ENCODE results near the gene OLA1. TPM values are rescaled to one million over a fixed set of nuclear protein-coding genes. Genes with fewer than 3 reads are reported as not detected.

The OLA1 gene
- polyA plus RNA-seq, 1 donor from 2014 or later = 134 TPM

DNA sequence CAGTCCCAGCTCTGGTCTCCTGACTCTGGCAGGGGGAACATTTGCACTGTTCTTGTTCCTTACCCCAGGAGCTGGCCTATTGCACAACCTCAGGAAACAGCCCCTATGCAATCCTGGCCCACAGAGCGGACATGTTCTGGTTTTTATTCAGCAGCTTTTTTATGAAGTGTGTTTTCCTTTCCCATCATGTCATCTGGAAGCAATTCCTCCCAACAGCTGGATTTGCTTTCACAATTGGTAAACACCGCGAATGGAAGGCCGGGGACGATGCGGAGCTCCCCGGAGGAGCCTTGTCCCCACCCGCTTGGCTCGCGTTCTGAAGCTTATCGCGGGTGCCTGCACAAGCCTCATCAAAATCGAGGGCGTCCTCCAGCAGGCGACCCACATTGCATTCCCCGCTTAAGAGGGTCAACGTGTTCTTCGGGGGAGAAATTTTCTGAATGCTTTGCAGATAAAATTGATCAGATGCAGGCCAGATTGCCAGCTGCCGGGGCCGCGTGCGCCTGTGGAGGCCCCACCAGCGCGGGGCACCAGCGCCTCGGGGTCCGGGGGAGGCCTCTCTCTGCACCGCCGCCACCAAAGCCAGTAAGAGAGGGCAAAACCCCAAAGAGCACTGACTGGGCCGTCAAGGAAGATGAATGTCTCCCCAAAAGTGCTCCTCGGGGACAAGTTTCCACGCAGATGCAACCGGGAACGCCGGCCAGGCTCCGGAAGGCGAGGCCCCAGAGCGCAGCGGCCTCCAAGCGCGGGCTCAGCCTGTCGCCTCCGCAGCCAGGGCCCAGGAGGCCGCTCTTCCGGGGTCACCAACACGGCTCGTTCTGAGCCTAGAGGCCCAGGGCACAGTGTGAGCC, 222.8 kb downstream of the OLA1 start:
- no peaks in the 10 kb centered on the region for H3K79me2 ChIP-seq (replicated peaks; ENCODE audit: insufficient read depth, low read length)
- H3F3A ChIP-seq (ENCODE audit: insufficient read depth, low read length, poor library complexity, severe bottlenecking) = no peaks in the 10 kb centered on the region
- H2AFZ ChIP-seq (ENCODE audit: low read depth, low read length) = no peak overlapping the region
- TF ChIP-seq, protein P1, sequence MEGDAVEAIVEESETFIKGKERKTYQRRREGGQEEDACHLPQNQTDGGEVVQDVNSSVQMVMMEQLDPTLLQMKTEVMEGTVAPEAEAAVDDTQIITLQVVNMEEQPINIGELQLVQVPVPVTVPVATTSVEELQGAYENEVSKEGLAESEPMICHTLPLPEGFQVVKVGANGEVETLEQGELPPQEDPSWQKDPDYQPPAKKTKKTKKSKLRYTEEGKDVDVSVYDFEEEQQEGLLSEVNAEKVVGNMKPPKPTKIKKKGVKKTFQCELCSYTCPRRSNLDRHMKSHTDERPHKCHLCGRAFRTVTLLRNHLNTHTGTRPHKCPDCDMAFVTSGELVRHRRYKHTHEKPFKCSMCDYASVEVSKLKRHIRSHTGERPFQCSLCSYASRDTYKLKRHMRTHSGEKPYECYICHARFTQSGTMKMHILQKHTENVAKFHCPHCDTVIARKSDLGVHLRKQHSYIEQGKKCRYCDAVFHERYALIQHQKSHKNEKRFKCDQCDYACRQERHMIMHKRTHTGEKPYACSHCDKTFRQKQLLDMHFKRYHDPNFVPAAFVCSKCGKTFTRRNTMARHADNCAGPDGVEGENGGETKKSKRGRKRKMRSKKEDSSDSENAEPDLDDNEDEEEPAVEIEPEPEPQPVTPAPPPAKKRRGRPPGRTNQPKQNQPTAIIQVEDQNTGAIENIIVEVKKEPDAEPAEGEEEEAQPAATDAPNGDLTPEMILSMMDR (IDR thresholded peaks at IDR 0.05; ENCODE audit: poor library complexity, severe bottlenecking) = no peak
- TF ChIP-seq SMC3 (conservative IDR thresholded peaks at IDR 0.05; ENCODE audit: poor library complexity) (no peak), EP300 (conservative IDR thresholded peaks at IDR 0.05; ENCODE audit: poor library complexity, severe bottlenecking) (no peak), EZH2 (IDR thresholded peaks at IDR 0.05; ENCODE audit: borderline replicate concordance, insufficient read depth, low read length, poor library complexity, severe bottlenecking) (no peak), MXI1 (conservative IDR thresholded peaks at IDR 0.05; ENCODE audit: poor library complexity, severe bottlenecking) (no peak), TAF1 (IDR thresholded peaks at IDR 0.05; ENCODE audit: low read depth) (no peak), POLR2AphosphoS5 (IDR thresholded peaks at IDR 0.05) (no peak), RAD21 (conservative IDR thresholded peaks at IDR 0.05) (no peak)
- TF ChIP-seq, protein P2, sequence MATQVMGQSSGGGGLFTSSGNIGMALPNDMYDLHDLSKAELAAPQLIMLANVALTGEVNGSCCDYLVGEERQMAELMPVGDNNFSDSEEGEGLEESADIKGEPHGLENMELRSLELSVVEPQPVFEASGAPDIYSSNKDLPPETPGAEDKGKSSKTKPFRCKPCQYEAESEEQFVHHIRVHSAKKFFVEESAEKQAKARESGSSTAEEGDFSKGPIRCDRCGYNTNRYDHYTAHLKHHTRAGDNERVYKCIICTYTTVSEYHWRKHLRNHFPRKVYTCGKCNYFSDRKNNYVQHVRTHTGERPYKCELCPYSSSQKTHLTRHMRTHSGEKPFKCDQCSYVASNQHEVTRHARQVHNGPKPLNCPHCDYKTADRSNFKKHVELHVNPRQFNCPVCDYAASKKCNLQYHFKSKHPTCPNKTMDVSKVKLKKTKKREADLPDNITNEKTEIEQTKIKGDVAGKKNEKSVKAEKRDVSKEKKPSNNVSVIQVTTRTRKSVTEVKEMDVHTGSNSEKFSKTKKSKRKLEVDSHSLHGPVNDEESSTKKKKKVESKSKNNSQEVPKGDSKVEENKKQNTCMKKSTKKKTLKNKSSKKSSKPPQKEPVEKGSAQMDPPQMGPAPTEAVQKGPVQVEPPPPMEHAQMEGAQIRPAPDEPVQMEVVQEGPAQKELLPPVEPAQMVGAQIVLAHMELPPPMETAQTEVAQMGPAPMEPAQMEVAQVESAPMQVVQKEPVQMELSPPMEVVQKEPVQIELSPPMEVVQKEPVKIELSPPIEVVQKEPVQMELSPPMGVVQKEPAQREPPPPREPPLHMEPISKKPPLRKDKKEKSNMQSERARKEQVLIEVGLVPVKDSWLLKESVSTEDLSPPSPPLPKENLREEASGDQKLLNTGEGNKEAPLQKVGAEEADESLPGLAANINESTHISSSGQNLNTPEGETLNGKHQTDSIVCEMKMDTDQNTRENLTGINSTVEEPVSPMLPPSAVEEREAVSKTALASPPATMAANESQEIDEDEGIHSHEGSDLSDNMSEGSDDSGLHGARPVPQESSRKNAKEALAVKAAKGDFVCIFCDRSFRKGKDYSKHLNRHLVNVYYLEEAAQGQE (IDR thresholded peaks at IDR 0.05; ENCODE audit: borderline replicate concordance) = no peak
- no peak overlapping the region for H3K4me3 ChIP-seq (ENCODE audit: low read length)
- H3K27me3 ChIP-seq (ENCODE audit: insufficient read depth, low read depth, low read length) = no peaks in the 10 kb centered on the region
- H3K9me3 ChIP-seq (ENCODE audit: low read length) = no peaks in the 10 kb centered on the region
- H3K4me2 ChIP-seq (ENCODE audit: low read length) = no peak overlapping the region
- no peak overlapping the region for H3K27ac ChIP-seq (ENCODE audit: low read length)
- H3K9me2 ChIP-seq (ENCODE audit: insufficient read depth, low read length) = no peaks in the 10 kb centered on the region
- no peaks in the 10 kb centered on the region for H3K36me3 ChIP-seq (ENCODE audit: insufficient read depth, low read length)
- no peaks in the 10 kb centered on the region for H4K20me1 ChIP-seq (ENCODE audit: insufficient read depth)
- no peak overlapping the region for H3K9ac ChIP-seq (ENCODE audit: low read length)

DNA sequence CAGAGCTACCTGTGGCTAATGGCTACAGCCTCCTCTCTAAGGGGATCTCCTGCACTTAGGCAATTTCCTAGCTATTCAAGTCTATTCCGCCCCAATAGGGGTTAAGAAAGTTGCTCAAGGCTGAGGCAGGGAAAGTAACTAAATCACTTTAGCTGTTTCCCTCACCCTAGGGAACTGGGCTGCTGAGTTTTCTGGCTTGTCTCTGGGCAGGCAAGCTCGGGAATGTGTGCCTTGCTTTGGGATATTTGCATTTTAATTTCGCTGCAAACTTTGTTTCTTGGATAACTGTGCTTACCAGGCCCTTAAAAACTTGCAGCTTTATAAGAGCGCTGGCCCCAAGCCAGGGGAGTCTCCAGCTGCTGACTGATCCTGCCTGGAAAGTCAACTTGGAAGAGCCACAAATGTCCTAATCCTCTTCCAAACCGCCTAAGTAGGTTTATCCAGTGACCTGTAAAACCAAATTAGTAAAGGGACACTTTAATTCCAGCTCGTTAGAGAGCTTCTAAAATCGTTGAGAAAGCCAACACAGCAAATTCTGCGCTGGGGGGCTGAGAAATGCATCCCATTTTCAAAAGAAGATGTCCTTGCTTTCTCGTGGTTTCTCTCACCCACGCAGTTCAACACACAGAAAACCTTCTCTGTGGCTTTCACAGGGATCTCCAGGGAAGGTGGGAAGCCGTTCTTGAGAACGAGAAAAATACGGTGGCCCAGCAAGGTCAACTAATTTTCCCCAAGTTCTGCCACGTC, 223.6 kb downstream of the OLA1 start:
- Histone ChIP-seq H4K20me1 (ENCODE audit: insufficient read depth) (no peaks in the 10 kb centered on the region), H2AFZ (ENCODE audit: low read depth, low read length) (no peak overlapping the region), H3F3A (ENCODE audit: insufficient read depth, low read length, poor library complexity, severe bottlenecking) (no peaks in the 10 kb centered on the region), H3K4me3 (ENCODE audit: low read length) (no peak overlapping the region), H3K36me3 (ENCODE audit: insufficient read depth, low read length) (no peaks in the 10 kb centered on the region), H3K27me3 (ENCODE audit: insufficient read depth, low read depth, low read length) (no peaks in the 10 kb centered on the region), H3K9me3 (ENCODE audit: low read length) (no peaks in the 10 kb centered on the region), H3K9me2 (ENCODE audit: insufficient read depth, low read length) (no peaks in the 10 kb centered on the region), H3K4me2 (ENCODE audit: low read length) (no peak overlapping the region), H3K79me2 (replicated peaks; ENCODE audit: insufficient read depth, low read length) (no peaks in the 10 kb centered on the region), H3K9ac (ENCODE audit: low read length) (no peak overlapping the region), H3K27ac (ENCODE audit: low read length) (no peak overlapping the region)
- TF ChIP-seq EZH2 (IDR thresholded peaks at IDR 0.05; ENCODE audit: borderline replicate concordance, insufficient read depth, low read length, poor library complexity, severe bottlenecking) = no peak
- no peak for TF ChIP-seq POLR2AphosphoS5 (IDR thresholded peaks at IDR 0.05)
- TF ChIP-seq SMC3 (conservative IDR thresholded peaks at IDR 0.05; ENCODE audit: poor library complexity) = no peak
- TF ChIP-seq, protein P2 (IDR thresholded peaks at IDR 0.05; ENCODE audit: borderline replicate concordance) = no peak
- TF ChIP-seq RAD21 (conservative IDR thresholded peaks at IDR 0.05) = no peak
- TF ChIP-seq, protein P1 (IDR thresholded peaks at IDR 0.05; ENCODE audit: poor library complexity, severe bottlenecking) = no peak
- no peak for TF ChIP-seq TAF1 (IDR thresholded peaks at IDR 0.05; ENCODE audit: low read depth)
- TF ChIP-seq EP300 (conservative IDR thresholded peaks at IDR 0.05; ENCODE audit: poor library complexity, severe bottlenecking) = no peak
- no peak for TF ChIP-seq MXI1 (conservative IDR thresholded peaks at IDR 0.05; ENCODE audit: poor library complexity, severe bottlenecking)
